Measurements from ENCODE around the gene SEMA5B.

DNA sequence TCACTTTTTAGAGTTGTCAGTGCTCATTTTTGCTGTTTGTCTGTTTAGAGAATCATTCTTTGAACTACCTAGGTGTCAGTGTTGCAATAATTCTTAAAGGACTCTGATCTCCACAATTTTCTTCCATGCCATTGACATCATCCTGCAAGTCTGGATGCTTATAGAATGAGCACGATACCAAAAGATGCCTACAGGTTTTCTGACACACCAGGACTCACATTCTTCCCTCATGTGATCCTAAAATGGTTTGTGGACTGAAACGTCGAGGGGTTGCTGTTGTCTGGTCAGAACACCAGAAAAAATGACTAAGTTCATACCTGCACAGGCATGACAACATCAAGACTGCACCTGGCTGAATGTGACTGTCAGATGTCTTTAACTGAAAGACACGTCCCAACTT lies 95.9 kb downstream of the SEMA5B start:
- TF ChIP-seq, protein P1, sequence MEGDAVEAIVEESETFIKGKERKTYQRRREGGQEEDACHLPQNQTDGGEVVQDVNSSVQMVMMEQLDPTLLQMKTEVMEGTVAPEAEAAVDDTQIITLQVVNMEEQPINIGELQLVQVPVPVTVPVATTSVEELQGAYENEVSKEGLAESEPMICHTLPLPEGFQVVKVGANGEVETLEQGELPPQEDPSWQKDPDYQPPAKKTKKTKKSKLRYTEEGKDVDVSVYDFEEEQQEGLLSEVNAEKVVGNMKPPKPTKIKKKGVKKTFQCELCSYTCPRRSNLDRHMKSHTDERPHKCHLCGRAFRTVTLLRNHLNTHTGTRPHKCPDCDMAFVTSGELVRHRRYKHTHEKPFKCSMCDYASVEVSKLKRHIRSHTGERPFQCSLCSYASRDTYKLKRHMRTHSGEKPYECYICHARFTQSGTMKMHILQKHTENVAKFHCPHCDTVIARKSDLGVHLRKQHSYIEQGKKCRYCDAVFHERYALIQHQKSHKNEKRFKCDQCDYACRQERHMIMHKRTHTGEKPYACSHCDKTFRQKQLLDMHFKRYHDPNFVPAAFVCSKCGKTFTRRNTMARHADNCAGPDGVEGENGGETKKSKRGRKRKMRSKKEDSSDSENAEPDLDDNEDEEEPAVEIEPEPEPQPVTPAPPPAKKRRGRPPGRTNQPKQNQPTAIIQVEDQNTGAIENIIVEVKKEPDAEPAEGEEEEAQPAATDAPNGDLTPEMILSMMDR (IDR thresholded peaks at IDR 0.05; ENCODE audit: insufficient read depth, low read length) = no peak
- TF ChIP-seq, protein P2, sequence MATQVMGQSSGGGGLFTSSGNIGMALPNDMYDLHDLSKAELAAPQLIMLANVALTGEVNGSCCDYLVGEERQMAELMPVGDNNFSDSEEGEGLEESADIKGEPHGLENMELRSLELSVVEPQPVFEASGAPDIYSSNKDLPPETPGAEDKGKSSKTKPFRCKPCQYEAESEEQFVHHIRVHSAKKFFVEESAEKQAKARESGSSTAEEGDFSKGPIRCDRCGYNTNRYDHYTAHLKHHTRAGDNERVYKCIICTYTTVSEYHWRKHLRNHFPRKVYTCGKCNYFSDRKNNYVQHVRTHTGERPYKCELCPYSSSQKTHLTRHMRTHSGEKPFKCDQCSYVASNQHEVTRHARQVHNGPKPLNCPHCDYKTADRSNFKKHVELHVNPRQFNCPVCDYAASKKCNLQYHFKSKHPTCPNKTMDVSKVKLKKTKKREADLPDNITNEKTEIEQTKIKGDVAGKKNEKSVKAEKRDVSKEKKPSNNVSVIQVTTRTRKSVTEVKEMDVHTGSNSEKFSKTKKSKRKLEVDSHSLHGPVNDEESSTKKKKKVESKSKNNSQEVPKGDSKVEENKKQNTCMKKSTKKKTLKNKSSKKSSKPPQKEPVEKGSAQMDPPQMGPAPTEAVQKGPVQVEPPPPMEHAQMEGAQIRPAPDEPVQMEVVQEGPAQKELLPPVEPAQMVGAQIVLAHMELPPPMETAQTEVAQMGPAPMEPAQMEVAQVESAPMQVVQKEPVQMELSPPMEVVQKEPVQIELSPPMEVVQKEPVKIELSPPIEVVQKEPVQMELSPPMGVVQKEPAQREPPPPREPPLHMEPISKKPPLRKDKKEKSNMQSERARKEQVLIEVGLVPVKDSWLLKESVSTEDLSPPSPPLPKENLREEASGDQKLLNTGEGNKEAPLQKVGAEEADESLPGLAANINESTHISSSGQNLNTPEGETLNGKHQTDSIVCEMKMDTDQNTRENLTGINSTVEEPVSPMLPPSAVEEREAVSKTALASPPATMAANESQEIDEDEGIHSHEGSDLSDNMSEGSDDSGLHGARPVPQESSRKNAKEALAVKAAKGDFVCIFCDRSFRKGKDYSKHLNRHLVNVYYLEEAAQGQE (IDR thresholded peaks at IDR 0.05; ENCODE audit: insufficient replicate concordance, low read depth) = no peak
- TF ChIP-seq POLR2AphosphoS5 (IDR thresholded peaks at IDR 0.05; ENCODE audit: low read depth) = no peak

All from HL-60 (cell line).